HG03175 (cell line): Measurements from ENCODE around the gene OR8S1.
"Not testable (repeated sequence)": the region's sequence is repeated elsewhere in the genome, so short reads cannot be mapped to it uniquely, and the experiment has no call there.

Experiments
- ATAC-seq: cut with Tn5 transposase; IDR thresholded peaks from one replicate; pipeline ENCODE4 v1.9.1; 2021; ENCODE audit warnings: mild to moderate bottlenecking, moderate library complexity; ENCODE audit not compliant: unreplicated experiment

OR8S1 gene

DNA sequence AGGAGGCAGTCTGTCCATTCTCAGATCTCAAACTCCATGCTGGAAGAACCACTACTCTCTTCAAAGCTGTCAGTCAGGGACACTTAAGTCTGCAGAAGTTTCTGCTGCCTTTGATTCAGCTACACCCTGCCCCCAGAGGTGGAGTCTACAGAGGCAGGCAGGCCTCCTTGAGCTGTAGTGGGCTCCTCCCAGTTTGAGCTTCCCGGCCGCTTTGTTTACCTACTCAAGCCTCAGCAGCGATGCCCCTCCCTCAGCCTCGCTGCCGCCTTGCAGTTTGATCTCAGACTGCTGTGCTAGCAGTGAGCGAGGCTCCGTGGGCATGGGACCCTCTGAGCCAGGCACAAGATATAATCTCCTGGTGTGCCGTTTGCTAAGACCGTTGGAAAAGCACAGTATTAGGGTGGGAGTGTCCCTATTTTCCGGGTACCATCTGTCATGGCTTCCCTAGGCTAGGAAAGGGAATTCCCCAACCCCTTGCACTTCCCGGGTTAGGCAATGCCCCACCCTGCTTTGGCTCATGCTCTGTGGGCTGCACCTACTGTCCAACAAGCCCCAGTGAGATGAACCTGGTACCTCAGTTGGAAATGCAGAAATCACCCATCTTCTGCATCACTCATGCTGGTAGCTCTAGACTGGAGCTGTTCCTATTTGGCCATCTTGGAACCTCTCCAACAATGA is 28.4 kb downstream of the OR8S1 start:
- not testable (repeated sequence) for ATAC-seq

GRCh38 chr12:48556631-48557030 is 31.2 kb downstream of the OR8S1 start:
- ATAC-seq: no peak

GRCh38 chr12:48557919-48558318 is 32.5 kb downstream of the OR8S1 start:
- ATAC-seq: no peak

DNA sequence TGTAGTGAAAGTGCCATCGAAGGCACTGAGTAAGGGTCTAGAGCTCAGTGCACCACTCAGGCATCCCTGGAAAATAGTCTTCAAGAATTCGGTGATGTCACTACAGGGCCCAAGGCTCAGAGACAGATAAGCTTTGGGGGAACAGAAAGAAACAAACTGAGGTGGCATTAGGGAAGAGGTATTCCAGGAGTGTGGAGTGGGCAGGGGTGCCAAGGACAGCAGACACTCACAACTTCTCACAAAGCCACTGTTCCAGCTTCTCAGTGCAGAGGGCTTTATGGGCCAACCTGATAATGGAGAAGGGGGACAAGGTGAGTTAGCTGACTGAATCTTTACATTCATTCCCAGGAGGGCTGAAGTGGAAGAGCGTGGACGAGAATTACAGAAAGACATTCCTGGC is 42.3 kb downstream of the OR8S1 start:
- ATAC-seq: no peak

GRCh38 chr12:48569946-48570345 is 44.5 kb downstream of the OR8S1 start, which contains the start of gene LALBA:
TSS of gene LALBA (minus strand) at chr12:48570046. CDS start at chr12:48570020, 26 bp downstream.
- ATAC-seq: no peak

GRCh38 chr12:48572326-48572725 is 46.9 kb downstream of the OR8S1 start:
- ATAC-seq: no peak
